HG02884 (cell line): ENCODE measurements around the gene LRRC14B.

Experiments
- ATAC-seq: cut with Tn5 transposase; IDR thresholded peaks from one replicate; pipeline ENCODE4 v1.9.1; 2021; ENCODE audit warnings: mild to moderate bottlenecking, moderate library complexity; ENCODE audit not compliant: unreplicated experiment

Gene LRRC14B

GRCh38 chr5:173392-174290, 17.7 kb upstream of the LRRC14B start:
- ATAC-seq, result no peak

DNA sequence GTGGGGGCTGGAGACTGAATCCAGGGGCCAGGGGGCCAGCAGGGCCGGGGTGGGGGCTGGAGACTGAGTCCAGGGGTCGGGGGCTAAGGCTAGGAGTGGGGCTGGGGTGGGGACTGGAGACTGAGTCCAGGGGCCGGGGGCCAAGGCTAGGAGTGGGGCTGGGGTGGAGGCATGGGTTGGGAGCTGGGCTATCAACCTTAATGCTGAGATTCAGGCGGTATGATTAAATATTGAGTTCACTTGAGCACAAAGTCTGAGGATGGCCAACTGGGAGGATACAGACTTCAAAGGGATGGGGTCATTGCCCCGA, 17.0 kb upstream of the LRRC14B start:
- ATAC-seq, result no peak

GRCh38 chr5:174876-175465, 16.3 kb upstream of the LRRC14B start:
- no peak for ATAC-seq

DNA sequence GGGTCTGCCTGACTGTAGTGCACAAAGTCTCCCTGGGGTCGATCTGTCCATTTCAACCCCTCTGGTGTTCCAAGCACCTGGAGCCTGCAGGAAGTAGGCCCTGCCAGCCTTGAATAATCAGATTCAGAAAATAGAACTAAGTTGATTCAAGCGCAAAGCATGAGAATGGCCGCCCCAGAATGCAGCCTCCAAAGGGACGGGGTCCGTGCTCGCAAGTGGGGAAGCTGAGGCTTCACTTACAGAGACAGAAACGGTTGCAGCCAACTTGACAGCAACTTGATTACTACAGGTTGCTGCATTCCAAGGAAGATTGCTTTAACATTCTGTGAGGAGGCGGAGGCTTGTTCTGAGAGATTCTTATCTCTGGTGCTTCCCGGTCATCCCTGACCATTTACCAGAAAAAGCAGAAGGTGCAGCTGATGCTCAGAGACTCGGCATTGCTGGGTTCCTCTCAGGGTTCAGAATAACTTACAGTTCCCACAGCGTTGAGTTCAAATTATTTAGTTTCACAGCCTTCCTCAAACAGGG, 14.9 kb upstream of the LRRC14B start:
- no peak for ATAC-seq

DNA sequence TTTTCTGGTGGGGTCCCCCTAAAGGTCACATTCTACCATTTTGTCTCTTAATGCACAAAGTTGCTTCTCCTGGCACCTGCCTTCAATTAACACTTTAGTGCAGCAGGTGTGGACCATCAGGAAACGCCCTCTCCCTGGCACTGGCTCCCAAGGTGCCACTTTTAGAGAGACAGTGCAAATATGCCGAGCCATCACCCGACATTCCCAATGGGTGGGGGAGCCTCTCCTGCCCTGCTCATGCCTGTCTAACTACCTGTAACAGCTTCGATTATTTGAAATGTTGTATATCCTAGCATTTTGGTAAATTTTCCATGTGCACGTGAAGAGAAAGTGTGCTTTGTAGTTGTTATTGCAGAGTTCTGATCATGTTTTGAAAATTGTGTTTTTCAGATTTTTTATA, 13.2 kb upstream of the LRRC14B start:
- ATAC-seq, result no peak

GRCh38 chr5:179401-179800, 11.9 kb upstream of the LRRC14B start:
- ATAC-seq, result no peak

GRCh38 chr5:180286-180918, 10.9 kb upstream of the LRRC14B start:
- ATAC-seq, result no peak

GRCh38 chr5:181160-181559, 10.1 kb upstream of the LRRC14B start:
- ATAC-seq, result no peak

- no peak for ATAC-seq
These were observed 9.7 kb upstream of the LRRC14B start for GRCh38 chr5:181566-181965.

DNA sequence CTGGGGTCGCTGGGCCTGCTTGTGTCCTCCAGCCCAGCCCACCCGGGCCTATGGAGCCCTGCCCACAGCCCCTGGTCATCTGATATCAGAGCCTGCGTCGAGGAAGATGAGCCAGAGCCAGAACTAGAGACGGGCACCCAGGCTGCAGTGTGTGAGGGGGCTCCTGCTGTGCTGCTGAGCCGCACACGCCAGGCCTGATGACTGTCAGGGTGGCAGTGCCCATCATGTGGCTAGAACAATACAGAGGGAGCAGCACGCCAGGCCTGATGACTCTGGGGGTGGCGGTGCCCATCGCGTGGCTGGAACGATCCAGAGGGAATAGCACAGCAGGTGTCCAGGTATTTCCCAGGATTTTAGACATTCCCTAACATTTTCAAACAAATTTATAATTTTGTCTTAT, 9.2 kb upstream of the LRRC14B start:
- ATAC-seq, result no peak

DNA sequence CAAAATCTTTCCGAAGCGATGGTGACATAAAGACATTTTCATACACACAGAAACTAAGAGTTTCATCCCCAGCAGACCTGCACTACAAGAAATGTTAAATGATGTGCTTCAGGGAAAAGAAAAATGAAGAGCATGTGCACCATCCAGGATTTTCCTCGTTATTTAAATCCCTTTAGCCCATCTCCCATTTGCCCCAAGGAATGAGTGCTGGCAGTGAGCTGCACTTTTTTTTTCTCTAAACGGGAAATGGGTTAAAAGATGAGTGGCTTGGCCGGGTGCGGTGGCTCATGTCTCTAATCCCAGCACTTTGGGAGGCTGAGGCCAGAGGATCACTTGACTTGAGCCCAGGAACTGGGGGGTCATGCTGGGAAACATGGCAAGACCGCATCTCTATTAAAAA, 6.8 kb upstream of the LRRC14B start:
- no peak for ATAC-seq

DNA sequence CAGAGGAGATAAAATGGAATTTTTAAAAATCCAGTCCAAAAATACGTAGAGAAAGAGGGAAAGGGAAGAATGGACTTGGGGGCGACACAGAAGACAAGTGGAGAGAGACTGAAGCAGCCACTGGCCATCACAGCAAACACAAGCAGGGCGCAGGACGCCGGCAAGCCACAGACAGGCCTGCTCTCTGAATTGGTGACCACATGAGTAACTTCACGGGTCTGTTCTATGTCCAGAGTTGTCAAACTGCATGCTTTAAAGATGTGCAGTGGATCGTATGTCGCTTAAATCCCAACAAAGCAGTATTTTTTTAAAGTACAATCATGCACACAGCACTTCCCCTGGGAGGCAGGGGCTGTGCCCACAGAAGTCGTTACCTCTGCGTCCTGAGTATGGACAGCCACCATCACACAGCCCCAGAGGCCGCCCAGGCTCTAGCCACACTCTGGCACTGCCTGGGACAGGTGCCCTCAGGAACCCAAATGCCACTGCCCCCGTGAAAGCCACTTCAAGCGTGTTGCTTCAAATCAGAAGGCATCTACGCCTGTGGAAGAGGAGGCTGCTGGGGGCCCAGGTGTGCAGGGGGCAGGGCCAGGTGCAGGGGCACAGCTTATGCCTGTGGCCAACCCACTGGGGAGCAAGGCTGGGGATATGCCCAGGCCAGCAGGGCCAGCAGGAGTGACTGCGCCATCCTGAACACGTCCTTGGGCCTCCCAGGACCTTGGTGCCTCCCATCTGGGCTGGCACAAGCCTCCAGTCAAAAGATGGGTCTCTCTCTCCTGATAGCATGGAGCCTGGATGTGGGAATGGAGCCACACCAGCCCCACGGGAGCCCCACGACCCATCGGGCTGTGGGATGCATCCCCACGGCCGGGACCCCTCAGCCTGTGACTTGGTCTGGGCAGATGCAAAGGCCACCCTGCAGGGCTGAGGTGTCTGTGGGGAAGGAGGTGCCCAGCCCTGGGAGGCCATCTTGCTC, 5.9 kb upstream of the LRRC14B start:
- no peak for ATAC-seq

- no peak for ATAC-seq
These were observed 4.9 kb upstream of the LRRC14B start for GRCh38 chr5:186091-187041.

GRCh38 chr5:187042-187431, 4.3 kb upstream of the LRRC14B start:
- no peak for ATAC-seq

DNA sequence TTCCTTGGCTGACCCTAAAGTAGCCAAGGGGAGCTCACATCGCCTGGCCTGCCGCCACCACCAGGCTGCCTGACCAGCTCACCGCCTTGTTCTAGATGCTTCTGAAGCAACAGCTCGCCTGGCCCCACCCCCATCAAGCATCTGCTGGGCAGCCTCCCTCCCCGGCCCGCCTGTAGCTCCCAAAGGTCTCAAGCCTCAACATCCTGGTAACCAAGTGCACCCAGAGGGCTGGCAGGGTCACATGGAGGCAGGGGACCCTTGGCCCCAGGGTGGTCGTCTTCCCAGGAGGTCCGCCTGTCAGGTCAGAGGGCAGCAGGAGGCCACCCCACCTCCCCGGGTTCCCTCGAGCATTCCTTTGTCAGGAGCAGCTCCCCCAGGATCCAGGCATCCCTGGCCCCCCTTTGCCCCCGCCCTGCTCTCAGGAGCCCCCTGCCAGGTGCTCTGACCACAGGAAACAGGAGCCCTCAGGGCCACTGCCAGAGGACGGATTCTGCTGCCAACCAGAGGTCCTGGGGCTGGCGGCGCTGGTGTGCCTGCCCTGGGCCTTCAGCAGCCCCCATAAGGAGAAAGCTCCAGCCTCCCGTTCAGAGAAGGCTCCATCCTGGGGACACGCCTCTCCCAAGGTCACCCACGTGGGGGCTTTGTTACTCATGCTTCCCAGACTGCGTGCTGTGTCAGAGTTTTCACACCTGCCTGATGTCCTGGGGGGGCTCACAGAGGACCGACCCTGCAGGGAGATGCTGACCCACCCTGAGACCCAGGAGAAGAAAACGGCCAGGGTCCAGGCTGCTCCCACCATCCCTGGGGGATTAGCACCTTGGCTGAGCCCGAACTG, 3.5 kb upstream of the LRRC14B start:
- ATAC-seq, result no peak

GRCh38 chr5:188488-189481, 2.5 kb upstream of the LRRC14B start:
- peak; percentile 83 for ATAC-seq

DNA sequence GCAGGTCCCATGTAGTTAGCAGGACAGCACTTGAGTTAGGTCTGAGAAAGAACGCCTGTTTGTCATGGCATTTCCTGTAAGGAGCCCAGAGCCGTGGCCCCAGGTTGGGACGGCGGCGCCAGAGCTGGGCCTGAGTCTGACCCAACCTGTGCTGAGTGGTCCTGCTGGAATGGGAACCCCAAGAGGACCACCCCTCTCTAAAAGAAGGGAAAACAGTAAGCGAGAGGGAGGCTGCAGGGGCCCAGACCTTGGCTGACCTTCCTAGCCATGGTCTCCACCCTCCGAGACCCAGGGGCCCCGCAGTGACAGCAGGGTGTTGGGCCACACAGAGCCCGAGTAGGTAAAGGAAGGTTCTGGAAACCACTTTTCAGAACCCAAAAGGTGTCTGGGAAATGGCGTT, 1.8 kb upstream of the LRRC14B start:
- ATAC-seq, result no peak

DNA sequence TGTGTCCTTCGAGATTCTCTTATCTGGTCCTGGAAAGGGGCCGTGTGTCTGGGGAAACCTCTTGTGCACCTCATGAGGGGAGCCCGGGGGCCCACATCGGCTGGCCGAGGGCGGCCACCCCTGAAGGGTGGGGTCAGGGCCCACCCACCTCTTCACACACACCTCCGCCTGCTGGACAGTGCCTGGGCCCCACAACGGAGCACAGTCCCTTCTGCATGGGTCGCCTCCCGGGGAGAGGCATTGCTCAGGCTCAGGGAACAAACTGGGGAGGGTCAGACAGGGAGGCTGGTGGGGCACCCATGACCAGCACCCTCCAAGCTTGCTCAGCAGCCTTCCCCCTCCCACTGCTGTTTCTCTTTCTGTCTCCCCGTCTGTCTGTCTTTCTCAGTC, 1.3 kb upstream of the LRRC14B start:
- ATAC-seq, result no peak
